CD8-positive, alpha-beta memory T cell (primary cell): ENCODE results near the gene TRAF2. TPM values are rescaled to one million over a fixed set of nuclear protein-coding genes. Genes with fewer than 3 reads are reported as not detected.
A peak's percentile ranks its signal among the peaks of the same experiment; 100 is the strongest.
"Not testable (repeated sequence)": the region's sequence is repeated elsewhere in the genome, so short reads cannot be mapped to it uniquely, and the experiment has no call there.

Experiments used
- CTCF ChIA-PET: fragments of 350-600 bp; sonication (Branson Sonifier 250); formaldehyde crosslinking; loops from one replicate; lab custom pipeline; 2021; ENCODE audit warnings: antibody characterized with exemption; lab: Charles Lee
- POLR2A ChIA-PET: fragments of 350-600 bp; sonication (Branson Sonifier 250); formaldehyde crosslinking; loops from one replicate; lab custom pipeline; 2021; ENCODE audit warnings: antibody characterized with exemption; lab: Charles Lee
- DNase-seq, 5 donors: peaks; one replicate each; pipeline versions ENCODE4 v3.0.0 to v3.0.0-alpha.2; 2020 to 2022; ENCODE audit warnings: mixed read lengths in 1 of 5
- H3K27ac ChIP-seq: one replicate; pipeline ENCODE4 v1.7.0; 2013; ENCODE audit warnings: low read depth, mild to moderate bottlenecking, low read length, moderate library complexity
- H3K27me3 ChIP-seq: 2 replicates; pipeline ENCODE4 v1.7.0; 2013; ENCODE audit warnings: low read length, mild to moderate bottlenecking; ENCODE audit not compliant: insufficient read depth, poor library complexity, severe bottlenecking
- H3K36me3 ChIP-seq: 2 replicates; pipeline ENCODE4 v1.7.0; 2013; ENCODE audit warnings: mild to moderate bottlenecking, low read length, moderate library complexity; ENCODE audit not compliant: insufficient read depth
- H3K4me1 ChIP-seq: 2 replicates; pipeline ENCODE4 v1.7.0; 2013; ENCODE audit warnings: mild to moderate bottlenecking, low read length, moderate library complexity; ENCODE audit not compliant: insufficient read depth
- H3K4me3 ChIP-seq: 2 replicates; pipeline ENCODE4 v1.7.0; 2013; ENCODE audit warnings: mild to moderate bottlenecking, low read length
- H3K9me3 ChIP-seq: 2 replicates; pipeline ENCODE4 v1.7.0; 2013; ENCODE audit warnings: mild to moderate bottlenecking, low read length
- H3K27ac Mint-ChIP-seq, 8 donors: one replicate each; pipeline ENCODE4 v1.8.0; 2020 to 2021; ENCODE audit warnings: mixed read lengths in 8 of 8, mild to moderate bottlenecking in 6 of 8, inconsistent platforms in 3 of 8, moderate library complexity in 3 of 8
- H3K27me3 Mint-ChIP-seq, 2 donors: one replicate each; pipeline ENCODE4 v1.8.0; 2020 to 2021; ENCODE audit warnings: mixed read lengths in 2 of 2, mild to moderate bottlenecking in 1 of 2, moderate library complexity in 1 of 2
- H3K36me3 Mint-ChIP-seq, 3 donors: one replicate each; pipeline ENCODE4 v1.8.0; 2020 to 2021; ENCODE audit warnings: mixed read lengths in 3 of 3, inconsistent platforms in 1 of 3, mild to moderate bottlenecking in 1 of 3
- H3K4me1 Mint-ChIP-seq, 3 donors: one replicate each; pipeline ENCODE4 v1.8.0; 2020 to 2021; ENCODE audit warnings: mixed read lengths in 3 of 3, inconsistent platforms in 1 of 3, mild to moderate bottlenecking in 1 of 3
- H3K4me3 Mint-ChIP-seq, 7 donors: one replicate each; pipeline ENCODE4 v1.8.0; 2020 to 2021; ENCODE audit warnings: mixed read lengths in 7 of 7, mild to moderate bottlenecking in 6 of 7, moderate library complexity in 4 of 7, inconsistent platforms in 2 of 7
- H3K9me3 Mint-ChIP-seq, 5 donors: one replicate each; pipeline ENCODE4 v1.8.0; 2020 to 2022; ENCODE audit warnings: mixed read lengths in 5 of 5, mild to moderate bottlenecking in 3 of 5, moderate library complexity in 2 of 5, inconsistent platforms in 1 of 5
- polyA plus RNA-seq: library from polyadenylated mRNA; unstranded; fragments of 300-500 nt; fragmentation: Illumina TruSeq; gene quantifications from one replicate; pipeline ENCODE4 v1.2.3, GENCODE V29; 2021
- total RNA-seq, 2 experiments: library from RNA; stranded (reverse); gene quantifications; one replicate each; pipeline ENCODE4 v1.2.3, GENCODE V29; 2021

The TRAF2 gene
- total and polyA plus RNA-seq, 3 experiments from 2014 or later: 23.1 to 60.5 (median 53.2) TPM

DNA sequence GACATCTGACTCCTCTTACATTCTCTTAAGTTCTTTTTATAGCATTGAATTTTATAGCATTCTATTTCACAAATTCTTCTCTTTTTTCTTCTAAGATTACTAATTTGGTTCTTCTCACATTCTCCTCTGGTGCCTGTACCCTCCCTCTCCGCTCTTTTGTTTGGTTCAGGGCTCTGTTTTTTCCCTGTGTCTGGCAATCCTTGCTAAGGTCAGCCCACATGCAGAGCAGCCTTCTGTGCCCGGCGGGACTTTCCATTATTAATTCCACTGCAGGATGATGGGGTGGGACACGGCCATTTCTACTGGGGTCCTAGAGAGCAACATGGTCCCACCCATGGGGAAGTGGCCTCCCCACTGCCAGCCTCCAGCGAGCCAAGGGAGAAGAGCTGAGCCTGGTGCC is 9.8 kb upstream of the TRAF2 start:
- Mint-ChIP-seq H3K4me1 (peaks cover 2 to 4% (median 3%) of the 10 kb centered on the region in 3 donors), H3K27ac (peak overlapping the region in 2 of 8 donors; percentile 63 to 88), H3K4me3 (no peak overlapping the region), H3K9me3 (no peaks in the 10 kb centered on the region), H3K36me3 (no peaks in the 10 kb centered on the region), H3K27me3 (no peaks in the 10 kb centered on the region)
- no peaks in the 10 kb centered on the region for H3K27me3 ChIP-seq
- no peaks in the 10 kb centered on the region for H3K36me3 ChIP-seq
- POLR2A ChIA-PET: no interaction called here
- no peaks in the 10 kb centered on the region for H3K9me3 ChIP-seq
- H3K4me1 ChIP-seq: peaks cover 2% of the 10 kb centered on the region
- no peak for DNase-seq
- CTCF ChIA-PET: no interaction called here
- H3K4me3 ChIP-seq: no peak overlapping the region
- no peak overlapping the region for H3K27ac ChIP-seq

DNA sequence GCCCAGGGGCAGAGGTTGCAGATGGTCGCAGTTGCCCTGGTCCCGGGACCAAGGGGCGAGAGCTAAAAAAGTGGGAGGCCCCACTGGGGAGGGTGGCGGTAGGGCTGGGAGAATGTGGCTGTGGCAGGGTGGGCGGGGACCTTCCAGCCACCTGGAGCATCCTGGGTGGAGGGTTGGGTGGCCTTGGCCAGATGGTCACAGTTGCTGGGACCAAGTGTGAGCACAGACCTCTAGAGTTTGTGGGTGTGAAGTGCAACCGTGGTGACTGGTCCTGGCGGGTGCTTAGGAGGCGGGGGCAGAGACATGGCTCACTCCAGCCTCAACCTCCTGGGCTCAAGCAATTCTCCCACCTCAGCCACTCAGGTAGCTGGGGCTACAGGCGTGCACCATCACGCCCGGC is 5.7 kb upstream of the TRAF2 start:
- H3K9me3 Mint-ChIP-seq: no peaks in the 10 kb centered on the region
- peaks cover 17 to 34% (median 18%) of the 10 kb centered on the region in 3 donors for H3K4me1 Mint-ChIP-seq
- H3K4me3 Mint-ChIP-seq: peak overlapping the region in 3 of 7 donors; percentile 32 to 87 (median 85)
- Histone ChIP-seq H3K4me3 (no peak overlapping the region), H3K27ac (no peak overlapping the region), H3K36me3 (no peaks in the 10 kb centered on the region), H3K27me3 (no peaks in the 10 kb centered on the region), H3K9me3 (no peaks in the 10 kb centered on the region), H3K4me1 (peaks cover 32% of the 10 kb centered on the region)
- CTCF ChIA-PET: interaction anchor here (1.2 to 4.8 kb wide), 3 partner anchors 19 to 155 kb away, joined by 3 to 23 read pairs (median 7); partner anchors contain the start of gene AJM1
- no peaks in the 10 kb centered on the region for H3K27me3 Mint-ChIP-seq
- DNase-seq: no peak
- peak overlapping the region in 1 of 8 donors; percentile 99 for H3K27ac Mint-ChIP-seq
- no peaks in the 10 kb centered on the region for H3K36me3 Mint-ChIP-seq
- POLR2A ChIA-PET: interaction anchor here (0.7 to 1.7 kb wide), 2 partner anchors 14 to 255 kb away, joined by 3 to 5 read pairs; partner anchors contain the start of gene EDF1

GRCh38 chr9:136881691-136882108 is 4.6 kb upstream of the TRAF2 start:
- Mint-ChIP-seq H3K4me1 (peaks cover 17 to 34% (median 18%) of the 10 kb centered on the region in 3 donors), H3K27ac (peak overlapping the region; percentile 89 to 99 (median 94)), H3K27me3 (no peaks in the 10 kb centered on the region), H3K9me3 (no peaks in the 10 kb centered on the region), H3K36me3 (no peaks in the 10 kb centered on the region), H3K4me3 (peak overlapping the region; percentile 76 to 93 (median 80))
- no peaks in the 10 kb centered on the region for H3K36me3 ChIP-seq
- H3K27ac ChIP-seq: peak overlapping the region; percentile 72
- H3K27me3 ChIP-seq: no peaks in the 10 kb centered on the region
- H3K4me3 ChIP-seq: peak overlapping the region; percentile 83
- ChIA-PET POLR2A (interaction anchor here (0.5 to 1.7 kb wide), 3 partner anchors 15 to 39 kb away, joined by 4 to 5 read pairs (median 4); partner anchors contain the start of genes AJM1 and EDF1), CTCF (interaction anchor here (1.0 to 4.8 kb wide), 7 partner anchors 21 to 163 kb away, joined by 3 to 23 read pairs (median 4); partner anchors contain the start of gene AJM1)
- no peaks in the 10 kb centered on the region for H3K9me3 ChIP-seq
- peak in 2 of 5 donors; percentile 26 to 27 for DNase-seq
- H3K4me1 ChIP-seq: peaks cover 34% of the 10 kb centered on the region

DNA sequence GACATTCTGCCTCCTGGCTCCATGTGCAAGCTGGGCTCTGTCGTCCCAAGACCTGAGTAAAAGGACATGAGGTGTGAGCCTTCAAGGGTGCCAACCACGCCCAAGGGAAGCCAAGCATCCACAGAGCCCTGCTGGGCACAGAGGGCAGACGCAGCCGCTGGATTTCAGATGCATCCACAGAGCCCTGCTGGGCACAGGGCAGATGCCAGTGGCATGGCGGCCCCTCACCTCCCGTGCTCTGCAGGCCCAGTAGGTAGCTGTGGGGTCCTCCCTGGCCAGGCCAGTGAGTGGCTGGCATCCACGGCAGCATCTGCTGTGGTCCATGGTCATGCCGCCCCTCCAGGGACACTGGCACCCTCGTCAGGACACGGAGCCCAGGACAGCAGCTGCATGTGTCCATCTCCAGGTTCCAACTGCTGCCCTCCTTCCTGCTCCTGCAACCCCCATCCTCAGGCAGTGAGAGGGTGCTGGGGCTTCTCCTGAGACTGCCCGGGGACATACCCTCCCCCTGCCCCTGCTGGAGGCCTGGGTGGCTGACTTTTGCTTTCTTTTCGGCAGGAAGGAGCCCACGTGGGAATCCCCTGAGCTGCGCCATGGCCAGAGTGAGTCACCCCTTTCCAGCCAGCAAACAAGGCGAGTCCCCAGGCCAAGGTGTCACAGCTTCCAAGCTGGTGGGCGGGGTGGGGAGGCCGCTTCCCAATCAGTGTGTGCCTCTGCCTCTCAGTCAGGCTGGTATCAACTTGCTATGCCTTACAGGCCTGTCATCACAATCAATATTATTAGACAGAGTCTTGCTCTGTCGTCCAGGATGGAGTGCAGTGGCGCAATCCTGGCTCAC is 4.0 kb upstream of the TRAF2 start:
- ChIA-PET POLR2A (interaction anchor here (0.5 to 1.7 kb wide), 4 partner anchors 16 to 40 kb away, joined by 3 to 5 read pairs (median 4); partner anchors contain the start of genes AJM1 and EDF1), CTCF (interaction anchor here (1.0 to 4.8 kb wide), 7 partner anchors 22 to 163 kb away, joined by 3 to 23 read pairs (median 4); partner anchors contain the start of gene AJM1)
- Mint-ChIP-seq H3K27me3 (no peaks in the 10 kb centered on the region), H3K4me1 (peaks cover 22 to 39% (median 22%) of the 10 kb centered on the region in 3 donors), H3K27ac (peak overlapping the region; percentile 89 to 99 (median 94)), H3K4me3 (peak overlapping the region; percentile 76 to 93 (median 80)), H3K9me3 (no peaks in the 10 kb centered on the region), H3K36me3 (peaks cover 0 to 3% (median 0%) of the 10 kb centered on the region in 3 donors)
- H3K36me3 ChIP-seq: no peaks in the 10 kb centered on the region
- peak overlapping the region; percentile 83 for H3K4me3 ChIP-seq
- H3K4me1 ChIP-seq: peaks cover 34% of the 10 kb centered on the region
- peak; percentile 57 to 93 (median 85) for DNase-seq
- H3K27me3 ChIP-seq: no peaks in the 10 kb centered on the region
- peak overlapping the region; percentile 72 for H3K27ac ChIP-seq
- no peaks in the 10 kb centered on the region for H3K9me3 ChIP-seq

DNA sequence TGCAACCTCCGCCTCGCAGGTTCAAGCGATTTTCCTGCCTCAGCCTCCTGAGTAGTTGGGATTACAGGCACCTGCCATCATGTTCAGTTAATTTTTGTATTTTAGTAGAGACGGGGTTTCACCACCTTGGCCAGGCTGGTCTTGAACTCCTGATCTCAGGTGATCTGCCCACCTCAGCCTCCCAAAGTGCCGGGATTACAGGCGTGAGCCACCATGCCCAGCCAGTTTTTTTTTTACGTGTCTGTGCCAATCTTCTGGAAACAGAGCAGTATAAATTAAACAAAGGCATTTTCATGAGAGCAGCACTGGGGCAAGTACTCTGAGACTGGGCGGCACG is 3.4 kb upstream of the TRAF2 start:
- H3K9me3 ChIP-seq, H3K9me3 Mint-ChIP-seq, DNase-seq, H3K27me3 Mint-ChIP-seq, H3K36me3 ChIP-seq, H3K36me3 Mint-ChIP-seq, H3K27me3 ChIP-seq, H3K4me3 ChIP-seq: not testable (repeated sequence)
- ChIA-PET CTCF (interaction anchor here (0.9 to 4.8 kb wide), 5 partner anchors 23 to 162 kb away, joined by 3 to 23 read pairs (median 4); partner anchors contain the start of gene AJM1), POLR2A (interaction anchor here (0.5 to 1.4 kb wide), 2 partner anchors 19 to 46 kb away, joined by 4 to 9 read pairs; no protein-coding TSS in a partner anchor)
- Mint-ChIP-seq H3K4me3 (peak overlapping the region; percentile 76 to 93 (median 80)), H3K4me1 (peaks cover 25 to 45% (median 26%) of the 10 kb centered on the region in 3 donors), H3K27ac (peak overlapping the region; percentile 89 to 99 (median 94))
- Histone ChIP-seq H3K27ac (peak overlapping the region; percentile 51), H3K4me1 (peaks cover 34% of the 10 kb centered on the region)

DNA sequence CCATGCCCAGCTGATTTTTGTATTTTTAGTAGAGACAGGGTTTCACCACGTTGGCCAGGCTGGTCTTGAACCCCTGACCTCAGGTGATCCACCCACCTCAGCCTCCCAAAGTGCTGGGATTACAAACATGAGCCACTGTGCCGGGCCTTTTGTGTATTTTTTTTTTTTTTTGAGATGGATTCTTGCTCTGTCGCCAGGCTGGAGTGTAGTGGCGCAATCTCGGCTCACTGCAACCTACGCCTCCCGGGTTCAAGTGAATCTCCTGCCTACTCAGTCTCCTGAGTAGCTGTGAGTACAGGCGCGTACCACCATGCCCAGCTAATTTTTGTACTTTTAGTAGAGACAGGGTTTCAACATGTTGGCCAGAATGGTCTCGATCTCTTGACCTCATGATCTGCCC is 2.6 kb upstream of the TRAF2 start:
- H3K4me3 ChIP-seq, H3K9me3 Mint-ChIP-seq, DNase-seq, H3K27me3 ChIP-seq, H3K27ac ChIP-seq, H3K9me3 ChIP-seq, H3K36me3 Mint-ChIP-seq, H3K27me3 Mint-ChIP-seq, H3K36me3 ChIP-seq, POLR2A ChIA-PET: not testable (repeated sequence)
- Mint-ChIP-seq H3K27ac (peak overlapping the region; percentile 26 to 99 (median 92)), H3K4me1 (peaks cover 27 to 52% (median 32%) of the 10 kb centered on the region in 3 donors), H3K4me3 (peak overlapping the region in 2 of 7 donors; percentile 28 to 87)
- H3K4me1 ChIP-seq: peaks cover 41% of the 10 kb centered on the region
- CTCF ChIA-PET: interaction anchor here (0.9 to 4.8 kb wide), 4 partner anchors 23 to 151 kb away, joined by 3 to 23 read pairs (median 8); partner anchors contain the start of gene AJM1

GRCh38 chr9:136886610-136887597 is 588 bp downstream of the TRAF2 start:
- peaks cover 21 to 63% (median 25%) of the 10 kb centered on the region in 3 donors for H3K4me1 Mint-ChIP-seq

More at GRCh38 chr9:136886610-136887597, 588 bp downstream of the TRAF2 start:
- ChIA-PET POLR2A (interaction anchor here (0.6 to 1.7 kb wide), 6 partner anchors 15 to 354 kb away, joined by 3 to 10 read pairs (median 4); partner anchors contain the start of genes EDF1, FBXW5, MAN1B1 and TUBB4B), CTCF (interaction anchor here (1.0 to 3.8 kb wide), 7 partner anchors 15 to 148 kb away, joined by 3 to 18 read pairs (median 4); partner anchors contain the start of genes AJM1, EDF1 and RABL6)
- Mint-ChIP-seq H3K27me3 (no peaks in the 10 kb centered on the region), H3K4me3 (peak overlapping the region; percentile 84 to 94 (median 86)), H3K36me3 (peaks cover 0 to 17% (median 0%) of the 10 kb centered on the region in 3 donors), H3K9me3 (no peaks in the 10 kb centered on the region), H3K27ac (peak overlapping the region; percentile 83 to 99 (median 95))
- no peaks in the 10 kb centered on the region for H3K9me3 ChIP-seq
- H3K27me3 ChIP-seq: no peaks in the 10 kb centered on the region
- peak overlapping the region; percentile 79 for H3K27ac ChIP-seq
- H3K36me3 ChIP-seq: no peaks in the 10 kb centered on the region
- peak overlapping the region; percentile 66 for H3K4me3 ChIP-seq
- DNase-seq: peak in 3 of 5 donors; percentile 61 to 78 (median 77)
- H3K4me1 ChIP-seq: peaks cover 34% of the 10 kb centered on the region
